Testis (tissue), 2 donors: ENCODE results near the gene NMB.

Experiments
- POLR2A ChIP-seq: fragments of 450-650 bp; IDR thresholded peaks from one replicate; pipeline ENCODE4 v1.6.1; 2017; ENCODE audit warnings: antibody characterized with exemption, mild to moderate bottlenecking, moderate library complexity
- TF ChIP-seq, protein P1 (sequence below), 3 experiments: fragments of 450-650 bp in 2 of 3; fragments of 200-600 bp in 1 of 3; sonication (generic) in 1 of 3; IDR thresholded peaks; one replicate each; pipeline ENCODE4 v1.5.1; 2016 to 2019; ENCODE audit warnings: antibody characterized with exemption in 3 of 3, mild to moderate bottlenecking in 2 of 3, moderate library complexity in 1 of 3

DNA sequence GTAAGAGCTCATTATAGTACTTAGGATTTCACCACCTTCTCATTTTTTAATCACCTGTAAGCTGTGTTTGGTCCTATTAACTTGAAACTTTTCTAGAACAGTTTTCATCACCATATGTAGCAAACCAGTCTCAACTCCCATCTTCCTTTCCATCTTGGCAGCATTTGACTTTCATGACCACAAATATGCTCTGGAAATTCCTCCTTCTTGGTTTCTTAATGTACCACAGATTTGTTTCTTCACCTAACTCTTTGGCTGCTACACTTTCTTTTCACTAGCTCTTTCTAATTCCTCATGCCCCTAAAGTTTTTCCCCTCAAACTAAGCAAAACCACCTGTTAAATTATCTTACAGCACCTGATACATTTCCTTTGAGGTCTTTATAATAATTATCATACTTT is 13.2 kb upstream of the NMB start:
- TF ChIP-seq, protein P1, sequence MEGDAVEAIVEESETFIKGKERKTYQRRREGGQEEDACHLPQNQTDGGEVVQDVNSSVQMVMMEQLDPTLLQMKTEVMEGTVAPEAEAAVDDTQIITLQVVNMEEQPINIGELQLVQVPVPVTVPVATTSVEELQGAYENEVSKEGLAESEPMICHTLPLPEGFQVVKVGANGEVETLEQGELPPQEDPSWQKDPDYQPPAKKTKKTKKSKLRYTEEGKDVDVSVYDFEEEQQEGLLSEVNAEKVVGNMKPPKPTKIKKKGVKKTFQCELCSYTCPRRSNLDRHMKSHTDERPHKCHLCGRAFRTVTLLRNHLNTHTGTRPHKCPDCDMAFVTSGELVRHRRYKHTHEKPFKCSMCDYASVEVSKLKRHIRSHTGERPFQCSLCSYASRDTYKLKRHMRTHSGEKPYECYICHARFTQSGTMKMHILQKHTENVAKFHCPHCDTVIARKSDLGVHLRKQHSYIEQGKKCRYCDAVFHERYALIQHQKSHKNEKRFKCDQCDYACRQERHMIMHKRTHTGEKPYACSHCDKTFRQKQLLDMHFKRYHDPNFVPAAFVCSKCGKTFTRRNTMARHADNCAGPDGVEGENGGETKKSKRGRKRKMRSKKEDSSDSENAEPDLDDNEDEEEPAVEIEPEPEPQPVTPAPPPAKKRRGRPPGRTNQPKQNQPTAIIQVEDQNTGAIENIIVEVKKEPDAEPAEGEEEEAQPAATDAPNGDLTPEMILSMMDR (IDR thresholded peaks at IDR 0.05): no peak
- no peak for TF ChIP-seq POLR2A
